Erythroblast (primary cell): ENCODE measurements around the gene B4GALT3.

ENCODE experiments used
- GATA1 ChIP-seq: IDR thresholded peaks from 2 replicates; pipeline ENCODE4 v1.6.1; 2011; ENCODE audit warnings: low read depth, mild to moderate bottlenecking, control low read depth, low read length, moderate library complexity
- POLR2A ChIP-seq: IDR thresholded peaks from 2 replicates; pipeline ENCODE4 v1.6.1; 2011; ENCODE audit warnings: mild to moderate bottlenecking, low read length

- TF ChIP-seq POLR2A = peak; percentile 99
- peak; percentile 99 for TF ChIP-seq GATA1
These were observed 11.3 kb downstream of the B4GALT3 start, which contains the start of gene PPOX for GRCh38 chr1:161165742-161166668.
